ACC112 (cell line): Measurements from ENCODE around the gene UBN2.
A peak's percentile ranks its signal among the peaks of the same experiment; 100 is the strongest.

Experiments
- H2AFZ ChIP-seq: fragments of 200-600 bp; sonication (generic); one replicate; pipeline ENCODE4 v1.6.0; 2017; ENCODE audit warnings: antibody characterized with exemption, low read length; ENCODE audit not compliant: unreplicated experiment
- H3K27ac ChIP-seq: fragments of 200-600 bp; sonication (generic); 2 replicates; pipeline ENCODE4 v1.5.1; 2014; ENCODE audit warnings: low read depth, mild to moderate bottlenecking, antibody characterized with exemption, low read length, moderate library complexity
- H3K27me3 ChIP-seq: fragments of 200-600 bp; sonication (generic); 2 replicates; pipeline ENCODE4 v1.6.1; 2014; ENCODE audit warnings: mild to moderate bottlenecking, antibody characterized with exemption, low read length, moderate library complexity, mixed read lengths; ENCODE audit not compliant: insufficient read depth
- H3K36me3 ChIP-seq: fragments of 200-600 bp; sonication (generic); 2 replicates; pipeline ENCODE4 v1.6.1; 2016; ENCODE audit warnings: mild to moderate bottlenecking, antibody characterized with exemption, low read length, moderate library complexity, mixed read lengths; ENCODE audit not compliant: insufficient read depth
- H3K4me1 ChIP-seq: fragments of 200-600 bp; sonication (generic); one replicate; pipeline ENCODE4 v1.6.1; 2016; ENCODE audit warnings: low read length, mixed read lengths; ENCODE audit not compliant: insufficient read depth, unreplicated experiment, control insufficient read depth
- H3K4me3 ChIP-seq: fragments of 200-600 bp; sonication (generic); 2 replicates; pipeline ENCODE4 v1.5.1; 2014; ENCODE audit warnings: mild to moderate bottlenecking, low read depth, low read length
- H3K79me2 ChIP-seq: fragments of 200-600 bp; sonication (generic); one replicate; pipeline ENCODE4 v1.6.0; 2016; ENCODE audit warnings: low read length; ENCODE audit not compliant: control insufficient read depth, unreplicated experiment, insufficient read depth

Gene UBN2

DNA sequence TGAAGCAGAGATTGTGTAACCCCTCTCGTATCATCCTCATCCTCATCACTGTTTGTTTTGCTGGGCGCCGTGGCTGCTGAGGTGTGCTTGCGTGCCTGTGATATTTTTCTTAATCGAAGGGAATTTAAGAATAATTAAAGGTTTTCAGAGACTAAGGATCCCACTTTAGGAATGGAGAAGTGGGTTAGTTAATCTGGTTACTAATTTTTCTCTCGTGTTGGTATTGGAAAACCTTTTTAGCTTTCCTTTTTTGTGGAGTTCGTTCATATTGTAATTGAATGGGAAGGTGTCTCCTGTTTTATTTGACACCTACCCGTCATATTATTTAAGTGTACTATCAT is 1.3 kb downstream of the UBN2 start:
- H3K4me1 ChIP-seq: peaks cover 19% of the 10 kb centered on the region
- H3K36me3 ChIP-seq: peaks cover under 1% of the 10 kb centered on the region; the same call in 1 of the 2 replicates
- peak overlapping the region; percentile 59 for H3K27ac ChIP-seq
- peak overlapping the region; percentile 49 for H2AFZ ChIP-seq
- H3K27me3 ChIP-seq: no peaks in the 10 kb centered on the region
- peaks cover 47% of the 10 kb centered on the region for H3K79me2 ChIP-seq
- H3K4me3 ChIP-seq: peak overlapping the region; percentile 94

DNA sequence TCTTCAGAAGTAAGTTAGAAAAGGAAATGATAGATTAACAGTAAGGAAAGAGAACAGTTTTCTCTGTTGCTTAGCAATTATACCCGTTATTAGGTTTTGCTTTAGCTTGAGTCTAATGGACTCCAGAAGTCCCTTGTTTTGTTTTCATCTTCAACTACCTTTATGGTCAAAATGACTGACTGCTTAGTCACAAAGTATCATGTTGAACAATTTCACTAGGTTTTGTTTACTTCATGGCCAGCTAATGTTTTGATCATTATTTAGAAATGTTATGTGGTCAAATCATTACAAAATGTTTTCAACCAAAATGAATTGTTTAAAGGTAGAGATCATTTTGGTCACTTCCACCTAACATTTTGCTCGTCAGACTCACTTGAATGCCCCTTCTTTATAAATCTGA is 1.9 kb downstream of the UBN2 start:
- Histone ChIP-seq H3K36me3 (peaks cover 2% of the 10 kb centered on the region), H3K4me3 (peak overlapping the region; percentile 94), H3K4me1 (peaks cover 19% of the 10 kb centered on the region), H3K27me3 (no peaks in the 10 kb centered on the region), H3K79me2 (peaks cover 47% of the 10 kb centered on the region), H2AFZ (peak overlapping the region; percentile 49), H3K27ac (peak overlapping the region; percentile 59)

DNA sequence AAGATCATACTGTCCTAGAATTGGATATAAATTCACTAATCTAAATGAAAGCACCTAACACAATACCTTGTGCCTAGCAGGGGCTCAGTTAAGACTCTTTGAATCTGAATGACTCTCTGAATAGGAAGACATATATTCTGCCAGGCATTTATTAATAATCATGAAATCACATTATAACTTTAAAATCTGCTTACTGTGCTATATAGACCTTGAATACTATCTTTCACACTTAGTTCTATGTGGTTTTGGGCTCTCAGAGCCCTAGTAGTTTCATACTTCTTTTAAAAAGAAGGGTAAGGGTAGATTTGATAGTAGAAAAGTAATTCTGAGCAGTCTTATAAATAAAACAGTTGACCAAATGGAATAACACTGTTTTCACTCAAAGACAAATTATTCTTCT is 10.2 kb downstream of the UBN2 start:
- peaks cover 2% of the 10 kb centered on the region for H3K36me3 ChIP-seq
- H3K27me3 ChIP-seq: no peaks in the 10 kb centered on the region
- H2AFZ ChIP-seq: no peak overlapping the region
- peaks cover 16% of the 10 kb centered on the region for H3K4me1 ChIP-seq
- H3K79me2 ChIP-seq: peaks cover 3% of the 10 kb centered on the region
- H3K4me3 ChIP-seq: no peak overlapping the region
- peak overlapping the region; percentile 67; the same call in 1 of the 2 replicates for H3K27ac ChIP-seq

DNA sequence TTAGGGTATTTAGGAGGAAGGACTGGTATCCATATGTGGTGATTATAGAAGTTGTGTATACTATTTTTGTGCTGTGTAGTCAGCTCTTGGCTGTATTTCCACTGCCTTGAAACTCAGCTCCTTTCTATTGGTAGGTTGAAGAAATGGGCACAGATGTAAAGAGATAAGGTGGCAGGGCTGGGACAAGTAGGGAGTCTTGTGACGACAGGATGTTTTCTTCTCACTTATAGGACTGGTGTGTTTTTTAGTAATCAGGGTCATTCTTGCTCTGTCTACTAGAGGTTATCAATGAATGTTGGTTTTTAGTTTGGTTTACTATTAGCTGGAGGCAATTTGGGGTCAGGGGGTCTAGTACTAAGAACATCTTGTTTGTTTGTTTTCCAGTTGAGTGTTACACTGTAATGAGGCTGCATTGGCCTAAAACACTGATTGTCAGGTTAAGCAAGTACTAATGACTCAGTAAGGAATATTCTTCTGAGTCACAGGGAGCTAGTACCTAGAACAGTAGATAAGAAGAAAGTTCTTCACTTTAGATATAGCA is 11.8 kb downstream of the UBN2 start:
- peaks cover 25% of the 10 kb centered on the region for H3K4me1 ChIP-seq
- H3K79me2 ChIP-seq: no peaks in the 10 kb centered on the region
- no peak overlapping the region for H2AFZ ChIP-seq
- H3K4me3 ChIP-seq: peak overlapping the region; percentile 5; the same call in 1 of the 2 replicates
- H3K36me3 ChIP-seq: no peaks in the 10 kb centered on the region; the same call in 1 of the 2 replicates
- no peaks in the 10 kb centered on the region for H3K27me3 ChIP-seq
- H3K27ac ChIP-seq: peak overlapping the region; percentile 67

DNA sequence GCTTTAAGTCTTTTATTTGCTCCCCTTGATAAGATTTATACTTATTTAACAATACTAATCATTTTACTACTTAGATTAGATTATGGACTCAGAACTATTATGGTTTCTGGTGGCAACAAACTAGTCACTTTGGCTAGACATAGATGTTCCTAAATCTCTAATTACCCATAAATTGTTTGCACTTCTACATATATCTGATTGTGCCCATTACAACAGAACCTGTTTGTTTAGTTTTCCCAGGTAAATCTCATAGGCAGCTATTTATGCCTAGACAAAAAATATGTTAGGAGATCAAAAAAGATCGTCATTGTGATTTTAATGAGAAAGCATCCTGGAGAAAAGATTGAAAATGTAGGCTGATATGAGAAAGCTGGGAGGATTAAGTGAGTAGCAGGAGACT is 14.4 kb downstream of the UBN2 start:
- no peaks in the 10 kb centered on the region for H3K79me2 ChIP-seq
- no peak overlapping the region for H3K27ac ChIP-seq
- H3K36me3 ChIP-seq: peaks cover 5% of the 10 kb centered on the region
- H2AFZ ChIP-seq: no peak overlapping the region
- H3K27me3 ChIP-seq: no peaks in the 10 kb centered on the region
- peaks cover 25% of the 10 kb centered on the region for H3K4me1 ChIP-seq
- no peak overlapping the region for H3K4me3 ChIP-seq

DNA sequence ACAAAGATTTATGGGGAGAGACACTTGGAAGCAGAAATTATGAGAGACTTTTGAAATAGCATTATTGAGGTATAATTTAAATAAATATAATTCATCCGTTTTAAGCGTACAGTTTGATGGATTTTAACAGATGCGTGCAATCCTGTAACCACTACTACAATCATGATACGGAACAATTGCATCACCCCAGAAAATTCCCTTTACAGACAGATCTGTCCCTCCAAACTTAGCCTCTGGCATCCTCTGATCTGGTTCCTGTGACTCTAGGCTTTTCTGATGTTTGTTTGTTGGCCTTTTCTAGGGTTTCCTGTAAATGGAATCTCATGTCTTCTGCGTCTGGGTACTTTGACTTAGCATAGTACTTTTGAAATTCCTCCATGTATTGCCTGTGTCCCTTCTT is 15.5 kb downstream of the UBN2 start:
- Histone ChIP-seq H3K79me2 (no peaks in the 10 kb centered on the region), H3K4me3 (no peak overlapping the region), H2AFZ (no peak overlapping the region), H3K27ac (peak overlapping the region; percentile 45; the same call in 1 of the 2 replicates), H3K36me3 (peaks cover 8% of the 10 kb centered on the region), H3K27me3 (no peaks in the 10 kb centered on the region), H3K4me1 (peaks cover 25% of the 10 kb centered on the region)

DNA sequence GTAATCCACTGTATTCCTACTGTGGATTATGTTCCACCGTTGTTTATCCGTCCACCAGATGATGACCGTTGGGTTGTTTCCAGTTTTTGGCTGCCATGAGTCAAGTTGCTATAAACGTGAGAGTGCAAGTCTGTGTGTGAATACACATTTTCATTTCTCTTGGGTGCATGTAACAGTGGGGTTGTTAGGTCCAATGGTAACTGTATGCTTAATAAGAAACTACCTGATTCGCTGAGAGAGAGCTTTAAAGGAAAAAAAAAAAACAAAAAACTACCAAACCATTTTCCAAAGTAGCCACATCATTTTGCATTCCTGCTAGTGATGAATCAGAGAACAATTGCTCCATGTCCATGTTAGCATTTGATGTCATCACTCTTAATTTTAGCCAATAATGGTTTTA is 15.9 kb downstream of the UBN2 start:
- no peak overlapping the region for H3K4me3 ChIP-seq
- peaks cover 9% of the 10 kb centered on the region for H3K36me3 ChIP-seq
- H3K27me3 ChIP-seq: no peaks in the 10 kb centered on the region
- H2AFZ ChIP-seq: no peak overlapping the region
- peak overlapping the region; percentile 45 for H3K27ac ChIP-seq
- peaks cover 25% of the 10 kb centered on the region for H3K4me1 ChIP-seq
- no peaks in the 10 kb centered on the region for H3K79me2 ChIP-seq

DNA sequence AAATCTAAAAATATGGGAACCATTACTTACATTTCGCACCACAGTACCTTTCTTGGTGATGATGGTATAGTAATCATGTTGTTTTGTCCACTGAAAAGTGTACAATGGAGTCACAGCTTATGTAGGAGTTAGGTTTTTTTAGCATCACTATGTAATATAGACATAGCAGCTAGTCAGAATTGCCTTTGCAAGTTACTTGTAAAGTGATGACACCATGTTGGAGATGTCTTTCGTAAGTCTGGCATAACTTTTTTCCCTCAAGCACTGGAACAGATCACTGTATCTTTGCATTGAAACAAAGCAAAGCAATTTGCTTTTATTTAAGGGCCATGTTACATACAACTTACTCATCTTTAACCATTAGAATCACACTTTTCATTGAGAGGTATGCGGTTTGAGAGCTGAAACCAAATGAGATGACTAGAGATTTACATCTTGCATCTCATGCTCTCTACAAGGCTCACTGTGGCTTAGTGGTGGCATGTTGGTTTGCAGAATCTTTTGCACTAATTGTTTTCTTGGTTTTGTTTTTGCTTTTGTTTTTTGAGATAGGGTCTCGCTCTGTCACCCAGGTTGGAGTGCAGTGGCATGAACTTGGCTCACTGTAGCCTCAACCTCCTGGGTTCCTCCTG is 18.3 kb downstream of the UBN2 start:
- peaks cover 9% of the 10 kb centered on the region for H3K4me1 ChIP-seq
- H3K27ac ChIP-seq: no peak overlapping the region
- H3K79me2 ChIP-seq: no peaks in the 10 kb centered on the region
- H3K4me3 ChIP-seq: no peak overlapping the region
- H3K27me3 ChIP-seq: no peaks in the 10 kb centered on the region
- H2AFZ ChIP-seq: no peak overlapping the region
- H3K36me3 ChIP-seq: peaks cover 13% of the 10 kb centered on the region

DNA sequence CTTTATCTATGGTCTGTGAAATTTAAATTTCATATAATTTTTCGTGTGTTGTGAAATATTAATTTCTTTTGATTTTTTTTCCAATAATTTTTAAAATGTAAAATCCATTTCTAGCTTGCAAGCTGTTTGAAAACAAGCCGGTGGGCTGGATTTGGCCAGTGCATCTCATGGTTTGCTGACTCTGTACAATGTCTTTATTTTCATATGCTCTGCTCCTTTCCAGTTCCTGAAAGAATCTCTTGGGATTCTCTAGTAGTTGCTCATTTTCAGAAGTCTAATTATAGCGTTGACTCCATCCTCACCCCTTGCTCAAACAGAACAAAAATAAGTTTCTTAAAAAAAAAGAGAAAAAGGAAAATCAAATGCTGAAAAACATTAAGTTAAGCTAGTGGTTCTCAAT is 21.4 kb downstream of the UBN2 start:
- Histone ChIP-seq H3K79me2 (no peaks in the 10 kb centered on the region), H3K4me3 (no peak overlapping the region), H2AFZ (no peak overlapping the region), H3K36me3 (peaks cover 13% of the 10 kb centered on the region), H3K27me3 (no peaks in the 10 kb centered on the region), H3K27ac (no peak overlapping the region), H3K4me1 (peaks cover under 1% of the 10 kb centered on the region)

DNA sequence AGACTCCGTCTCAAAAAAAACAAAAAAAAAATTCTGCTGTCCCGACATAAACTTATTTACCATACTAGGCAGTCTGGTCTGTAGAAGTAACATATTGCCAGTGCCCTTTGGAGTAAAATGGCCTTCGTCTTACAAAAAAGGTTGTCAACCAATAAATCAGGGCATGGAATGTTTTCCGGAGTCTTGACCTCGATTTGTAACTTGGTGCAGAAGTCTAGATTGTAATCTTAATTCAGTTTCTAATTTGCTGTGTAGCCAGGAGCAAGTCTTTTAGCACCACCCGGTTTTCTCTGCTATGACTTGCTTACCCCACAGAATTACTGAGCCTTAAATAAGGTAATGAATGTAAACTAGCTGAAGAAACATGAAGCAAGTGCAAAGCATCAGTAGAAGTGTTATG is 23.2 kb downstream of the UBN2 start:
- no peak overlapping the region for H2AFZ ChIP-seq
- no peaks in the 10 kb centered on the region for H3K4me1 ChIP-seq
- H3K79me2 ChIP-seq: no peaks in the 10 kb centered on the region
- H3K4me3 ChIP-seq: no peak overlapping the region
- H3K36me3 ChIP-seq: peaks cover 10% of the 10 kb centered on the region
- no peaks in the 10 kb centered on the region for H3K27me3 ChIP-seq
- H3K27ac ChIP-seq: no peak overlapping the region

DNA sequence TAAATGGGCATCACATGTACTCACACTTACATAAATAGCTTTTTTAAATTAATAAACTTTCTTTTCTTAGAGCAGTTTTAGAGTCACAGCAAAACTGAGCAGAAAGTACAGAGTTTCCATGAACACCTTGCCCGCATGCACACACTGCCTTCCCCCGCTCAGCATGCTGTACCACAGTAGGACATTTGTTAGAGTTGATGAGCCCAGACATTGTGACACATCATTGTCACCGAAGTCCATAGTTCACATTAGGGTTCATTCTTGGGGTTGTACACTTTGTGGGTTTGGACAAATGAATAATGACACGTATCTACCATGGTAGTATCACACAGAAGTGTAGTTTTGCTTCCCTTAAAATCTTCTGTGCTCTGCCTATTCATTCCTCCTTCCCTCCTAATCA is 23.7 kb downstream of the UBN2 start:
- H3K4me3 ChIP-seq: no peak overlapping the region
- peaks cover 8% of the 10 kb centered on the region; the same call in 1 of the 2 replicates for H3K36me3 ChIP-seq
- no peaks in the 10 kb centered on the region for H3K79me2 ChIP-seq
- no peaks in the 10 kb centered on the region for H3K4me1 ChIP-seq
- no peak overlapping the region for H2AFZ ChIP-seq
- H3K27me3 ChIP-seq: no peaks in the 10 kb centered on the region
- H3K27ac ChIP-seq: no peak overlapping the region
